Tibial nerve (tissue), 4 donors: ENCODE measurements around the gene FRY.

Experiments
- EP300 ChIP-seq, 2 donors: sonication (generic); formaldehyde crosslinking; IDR thresholded peaks; one replicate each; pipeline ENCODE4 v1.6.1; 2017; ENCODE audit warnings: antibody characterized with exemption in 2 of 2, mild to moderate bottlenecking in 1 of 2
- POLR2A ChIP-seq, 2 donors: fragments of 450-650 bp; IDR thresholded peaks; one replicate each; pipeline ENCODE4 v1.6.1; 2017; ENCODE audit warnings: antibody characterized with exemption in 2 of 2, mild to moderate bottlenecking in 2 of 2, moderate library complexity in 2 of 2
- TF ChIP-seq, protein P1 (sequence below), 5 experiments: fragments of 200-600 bp in 3 of 5; fragments of 450-650 bp in 2 of 5; sonication (generic) in 3 of 5; IDR thresholded peaks; one replicate each; pipeline ENCODE4 v1.5.1; 2016 to 2019; ENCODE audit warnings: antibody characterized with exemption in 5 of 5, mild to moderate bottlenecking in 3 of 5, moderate library complexity in 2 of 5

GRCh38 chr13:32300406-32300805 is 268.8 kb downstream of the FRY start:
- TF ChIP-seq, protein P1, sequence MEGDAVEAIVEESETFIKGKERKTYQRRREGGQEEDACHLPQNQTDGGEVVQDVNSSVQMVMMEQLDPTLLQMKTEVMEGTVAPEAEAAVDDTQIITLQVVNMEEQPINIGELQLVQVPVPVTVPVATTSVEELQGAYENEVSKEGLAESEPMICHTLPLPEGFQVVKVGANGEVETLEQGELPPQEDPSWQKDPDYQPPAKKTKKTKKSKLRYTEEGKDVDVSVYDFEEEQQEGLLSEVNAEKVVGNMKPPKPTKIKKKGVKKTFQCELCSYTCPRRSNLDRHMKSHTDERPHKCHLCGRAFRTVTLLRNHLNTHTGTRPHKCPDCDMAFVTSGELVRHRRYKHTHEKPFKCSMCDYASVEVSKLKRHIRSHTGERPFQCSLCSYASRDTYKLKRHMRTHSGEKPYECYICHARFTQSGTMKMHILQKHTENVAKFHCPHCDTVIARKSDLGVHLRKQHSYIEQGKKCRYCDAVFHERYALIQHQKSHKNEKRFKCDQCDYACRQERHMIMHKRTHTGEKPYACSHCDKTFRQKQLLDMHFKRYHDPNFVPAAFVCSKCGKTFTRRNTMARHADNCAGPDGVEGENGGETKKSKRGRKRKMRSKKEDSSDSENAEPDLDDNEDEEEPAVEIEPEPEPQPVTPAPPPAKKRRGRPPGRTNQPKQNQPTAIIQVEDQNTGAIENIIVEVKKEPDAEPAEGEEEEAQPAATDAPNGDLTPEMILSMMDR (IDR thresholded peaks at IDR 0.05) = no peak
- TF ChIP-seq POLR2A (IDR thresholded peaks at IDR 0.05) = no peak
- TF ChIP-seq EP300 (IDR thresholded peaks at IDR 0.05) = no peak
